ENCODE data around the gene CDK9. TPM values are rescaled to one million over a fixed set of nuclear protein-coding genes. Genes with fewer than 3 reads are reported as not detected.

Gene CDK9
- total RNA-seq, 1 experiment from 2014 or later: 68.0 TPM

- H3K27ac ChIP-seq (ENCODE audit: low read depth, low read length, poor library complexity, severe bottlenecking): no peak overlapping the region
- intact Hi-C loops (cut with micrococcal nuclease; ENCODE audit: unreplicated experiment): no loop called here
- DNase-seq (ENCODE audit: low spot score): no peak
- BruUV-seq (replicated peaks): no TSS peak
- TF ChIP-seq CTCF (conservative IDR thresholded peaks at IDR 0.05; ENCODE audit: low read depth, low read length) (no peak), EZH2 (IDR thresholded peaks at IDR 0.05; ENCODE audit: borderline replicate concordance, low read depth, low read length, poor library complexity, severe bottlenecking) (no peak)
- H3K27me3 ChIP-seq (replicated peaks; ENCODE audit: insufficient read depth, low read depth, low read length, poor library complexity): no peaks in the 10 kb centered on the region
- ChIA-PET POLR2A (ENCODE audit: low non-redundant PET) (no interaction called here), CTCF (no interaction called here)
- no peaks in the 10 kb centered on the region for H3K9me3 ChIP-seq (ENCODE audit: low read depth, low read length, poor library complexity, severe bottlenecking)
- no peak overlapping the region for H3K4me3 ChIP-seq (ENCODE audit: low read depth, low read length, poor library complexity, severe bottlenecking)
- peaks cover 7% of the 10 kb centered on the region for H3K4me1 ChIP-seq (ENCODE audit: insufficient read depth, low read length, poor library complexity, severe bottlenecking)
- H3K36me3 ChIP-seq (ENCODE audit: insufficient read depth, low read length, poor library complexity, severe bottlenecking): no peaks in the 10 kb centered on the region
Measured at GRCh38 chr9:127769101-127769500, 16.7 kb upstream of the CDK9 start.

- Histone ChIP-seq H3K27ac (ENCODE audit: low read depth, low read length, poor library complexity, severe bottlenecking) (no peak overlapping the region), H3K9me3 (ENCODE audit: low read depth, low read length, poor library complexity, severe bottlenecking) (no peaks in the 10 kb centered on the region), H3K36me3 (ENCODE audit: insufficient read depth, low read length, poor library complexity, severe bottlenecking) (no peaks in the 10 kb centered on the region), H3K4me3 (ENCODE audit: low read depth, low read length, poor library complexity, severe bottlenecking) (no peak overlapping the region), H3K4me1 (ENCODE audit: insufficient read depth, low read length, poor library complexity, severe bottlenecking) (peaks cover 7% of the 10 kb centered on the region), H3K27me3 (replicated peaks; ENCODE audit: insufficient read depth, low read depth, low read length, poor library complexity) (no peaks in the 10 kb centered on the region)
- no TSS peak for BruUV-seq (replicated peaks)
- ChIA-PET CTCF (no interaction called here), POLR2A (ENCODE audit: low non-redundant PET) (no interaction called here)
- intact Hi-C loops (cut with micrococcal nuclease; ENCODE audit: unreplicated experiment): no loop called here
- TF ChIP-seq EZH2 (IDR thresholded peaks at IDR 0.05; ENCODE audit: borderline replicate concordance, low read depth, low read length, poor library complexity, severe bottlenecking) (no peak), CTCF (conservative IDR thresholded peaks at IDR 0.05; ENCODE audit: low read depth, low read length) (no peak)
- DNase-seq (ENCODE audit: low spot score): no peak
Measured at GRCh38 chr9:127769929-127770582, 15.8 kb upstream of the CDK9 start.

- ChIA-PET CTCF (interaction anchor here (1.2 kb wide), 1 partner anchor 35 kb away, joined by 7 read pairs; the partner anchor contains the start of gene TOR2A), POLR2A (ENCODE audit: low non-redundant PET) (interaction anchor here (0.7 kb wide), 1 partner anchor 23 kb away, joined by 7 read pairs; no protein-coding TSS in a partner anchor)
- peak overlapping the region; percentile 42 for H3K4me3 ChIP-seq (ENCODE audit: low read depth, low read length, poor library complexity, severe bottlenecking)
- DNase-seq (ENCODE audit: low spot score): no peak
- TF ChIP-seq CTCF (conservative IDR thresholded peaks at IDR 0.05; ENCODE audit: low read depth, low read length) (no peak), EZH2 (IDR thresholded peaks at IDR 0.05; ENCODE audit: borderline replicate concordance, low read depth, low read length, poor library complexity, severe bottlenecking) (no peak)
- no TSS peak for BruUV-seq (replicated peaks)
- no peaks in the 10 kb centered on the region for H3K27me3 ChIP-seq (replicated peaks; ENCODE audit: insufficient read depth, low read depth, low read length, poor library complexity)
- intact Hi-C loops (cut with micrococcal nuclease; ENCODE audit: unreplicated experiment): no loop called here
- H3K4me1 ChIP-seq (ENCODE audit: insufficient read depth, low read length, poor library complexity, severe bottlenecking): peaks cover 7% of the 10 kb centered on the region
- H3K9me3 ChIP-seq (ENCODE audit: low read depth, low read length, poor library complexity, severe bottlenecking): no peaks in the 10 kb centered on the region
- H3K27ac ChIP-seq (ENCODE audit: low read depth, low read length, poor library complexity, severe bottlenecking): no peak overlapping the region
- H3K36me3 ChIP-seq (ENCODE audit: insufficient read depth, low read length, poor library complexity, severe bottlenecking): no peaks in the 10 kb centered on the region
Measured at GRCh38 chr9:127770583-127770904, 15.3 kb upstream of the CDK9 start.
